Testis (tissue), 3 donors: ENCODE results near the gene MAZ. TPM values are rescaled to one million over a fixed set of nuclear protein-coding genes. Genes with fewer than 3 reads are reported as not detected.

Experiments
- DNase-seq: peaks from one replicate; pipeline ENCODE4 v3.0.0-alpha.2; 2019
- H3K27ac ChIP-seq, 2 donors: fragments of 200-600 bp; sonication (generic); one replicate each; pipeline ENCODE4 v1.5.1; 2019
- H3K27me3 ChIP-seq: fragments of 200-600 bp; sonication (generic); one replicate; pipeline ENCODE4 v1.5.1; 2019
- H3K36me3 ChIP-seq: fragments of 200-600 bp; sonication (generic); one replicate; pipeline ENCODE4 v1.5.1; 2017; ENCODE audit warnings: low read depth; ENCODE audit errors: missing control alignments
- H3K4me1 ChIP-seq: fragments of 200-600 bp; sonication (generic); one replicate; pipeline ENCODE4 v1.5.1; 2019
- H3K4me3 ChIP-seq, 2 donors: fragments of 200-600 bp; sonication (generic); one replicate each; pipeline ENCODE4 v1.5.1; 2017 to 2019
- H3K9me3 ChIP-seq: fragments of 200-600 bp; sonication (generic); one replicate; pipeline ENCODE4 v1.5.1; 2017
- POLR2A ChIP-seq: fragments of 450-650 bp; IDR thresholded peaks from one replicate; pipeline ENCODE4 v1.6.1; 2017; ENCODE audit warnings: antibody characterized with exemption, mild to moderate bottlenecking, moderate library complexity
- WGBS, 2 donors: methylation state at CpG; one replicate each; pipeline ENCODE4 v1.1.5; 2018; 5-methylcytosine and 5-hydroxymethylcytosine counted together
- intact Hi-C: fragments of 100-400 bp; cut with DNase I; formaldehyde crosslinking; loops from one replicate; pipeline ENCODE4 v1.15.1; 2023; ENCODE audit warnings: low total_unique reads
- polyA plus RNA-seq: library from polyadenylated mRNA; stranded (reverse); fragments of 350-450 nt; fragmentation: Illumina TruSeq; extraction: RNeasy Lipid Tissue Mini Kit (QIAGEN cat#74804); gene quantifications from one replicate; pipeline ENCODE4 v1.2.3, GENCODE V29; 2014; ENCODE audit warnings: low read depth, low replicate concordance; ENCODE audit not compliant: insufficient read depth
- small RNA-seq, 2 donors: library from RNA; depleted of rRNA; stranded (forward); fragments of <200 nt; gene quantifications; one replicate each; pipeline ENCODE3, GENCODE V24; 2016
- total RNA-seq, 2 donors: library from RNA; depleted of rRNA; stranded (reverse); fragments of >200 nt; gene quantifications; one replicate each; pipeline ENCODE4 v1.2.3, GENCODE V29; 2016
- TF ChIP-seq, protein P1 (sequence below), 3 experiments: fragments of 450-650 bp in 2 of 3; fragments of 200-600 bp in 1 of 3; sonication (generic) in 1 of 3; IDR thresholded peaks; one replicate each; pipeline ENCODE4 v1.5.1; 2016 to 2019; ENCODE audit warnings: antibody characterized with exemption in 3 of 3, mild to moderate bottlenecking in 2 of 3, moderate library complexity in 1 of 3

The MAZ gene
- total and polyA plus RNA-seq, 3 donors from 2014 or later = 173 to 217 (median 186) TPM

DNA sequence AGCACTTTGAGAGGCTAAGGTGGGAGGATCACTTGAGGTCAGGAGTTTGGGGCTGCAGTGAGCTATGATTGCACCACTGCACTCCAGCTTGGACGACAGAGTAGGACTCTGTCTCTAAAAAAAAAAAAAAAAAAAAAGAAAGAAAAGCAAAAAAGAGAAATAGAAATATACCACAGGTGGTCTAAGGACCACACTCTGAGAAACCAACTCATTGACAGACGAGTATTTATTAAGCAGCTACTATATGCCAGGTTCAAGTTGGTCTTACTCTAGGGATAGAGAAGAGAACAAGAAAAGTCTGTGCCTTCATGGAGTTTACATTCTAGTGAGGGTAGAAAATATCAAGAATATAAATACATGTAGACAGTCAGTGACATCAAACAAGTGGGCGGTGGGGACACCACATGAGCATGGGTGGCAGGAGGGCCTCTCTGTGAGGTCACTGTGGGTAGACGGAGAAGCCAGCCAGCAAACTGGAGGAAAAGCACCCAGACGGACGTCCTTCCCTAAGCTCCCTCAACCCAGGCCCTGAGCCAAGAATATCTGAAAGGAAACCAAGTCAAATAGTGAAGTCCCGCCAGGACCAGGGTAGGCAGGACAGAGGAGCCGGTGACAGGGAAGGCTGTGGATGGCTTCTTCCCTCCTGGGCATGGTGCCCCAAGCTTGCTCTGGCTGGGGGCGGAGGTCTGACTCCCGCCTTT is 52.0 kb downstream of the MAZ start:
- Histone ChIP-seq H3K27me3 (no peaks in the 10 kb centered on the region), H3K4me3 (no peak overlapping the region), H3K4me1 (peaks cover 9% of the 10 kb centered on the region), H3K9me3 (no peaks in the 10 kb centered on the region), H3K36me3 (no peaks in the 10 kb centered on the region), H3K27ac (no peak overlapping the region)
- TF ChIP-seq, protein P1, sequence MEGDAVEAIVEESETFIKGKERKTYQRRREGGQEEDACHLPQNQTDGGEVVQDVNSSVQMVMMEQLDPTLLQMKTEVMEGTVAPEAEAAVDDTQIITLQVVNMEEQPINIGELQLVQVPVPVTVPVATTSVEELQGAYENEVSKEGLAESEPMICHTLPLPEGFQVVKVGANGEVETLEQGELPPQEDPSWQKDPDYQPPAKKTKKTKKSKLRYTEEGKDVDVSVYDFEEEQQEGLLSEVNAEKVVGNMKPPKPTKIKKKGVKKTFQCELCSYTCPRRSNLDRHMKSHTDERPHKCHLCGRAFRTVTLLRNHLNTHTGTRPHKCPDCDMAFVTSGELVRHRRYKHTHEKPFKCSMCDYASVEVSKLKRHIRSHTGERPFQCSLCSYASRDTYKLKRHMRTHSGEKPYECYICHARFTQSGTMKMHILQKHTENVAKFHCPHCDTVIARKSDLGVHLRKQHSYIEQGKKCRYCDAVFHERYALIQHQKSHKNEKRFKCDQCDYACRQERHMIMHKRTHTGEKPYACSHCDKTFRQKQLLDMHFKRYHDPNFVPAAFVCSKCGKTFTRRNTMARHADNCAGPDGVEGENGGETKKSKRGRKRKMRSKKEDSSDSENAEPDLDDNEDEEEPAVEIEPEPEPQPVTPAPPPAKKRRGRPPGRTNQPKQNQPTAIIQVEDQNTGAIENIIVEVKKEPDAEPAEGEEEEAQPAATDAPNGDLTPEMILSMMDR (IDR thresholded peaks at IDR 0.05) = no peak
- TF ChIP-seq POLR2A = no peak
- 72 to 75% methylated on average over 10 of the region's 10 CpGs for WGBS, 2 donors
- DNase-seq = no peak
- intact Hi-C loops = no loop called here

DNA sequence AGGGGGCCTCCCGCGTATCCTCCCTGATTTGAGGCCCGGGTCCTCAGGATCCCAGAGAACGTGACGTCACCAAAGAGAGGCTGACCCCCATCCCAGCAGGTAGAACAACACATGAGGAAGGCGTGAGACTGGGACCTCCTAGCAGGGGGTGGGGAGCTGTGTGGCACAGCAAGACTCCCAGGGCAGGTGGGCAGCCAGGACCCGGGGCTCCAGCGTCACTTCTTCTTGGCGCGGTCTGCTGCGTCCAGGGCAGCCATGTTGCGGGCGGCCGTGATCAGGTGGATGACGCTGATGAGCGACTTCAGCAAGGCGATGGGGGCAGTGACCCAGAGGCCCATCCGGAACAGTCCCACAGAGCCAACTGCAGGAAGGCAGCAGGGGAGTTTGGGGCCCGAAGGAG is 52.6 kb downstream of the MAZ start:
- no peak overlapping the region for H3K4me3 ChIP-seq
- no peak for DNase-seq
- no peak for TF ChIP-seq POLR2A
- H3K27ac ChIP-seq = no peak overlapping the region
- H3K27me3 ChIP-seq = no peaks in the 10 kb centered on the region
- WGBS, 2 donors = 60 to 95% methylated on average over 1 to 18 of the region's 19 CpGs
- H3K36me3 ChIP-seq = no peaks in the 10 kb centered on the region
- H3K9me3 ChIP-seq = no peaks in the 10 kb centered on the region
- intact Hi-C loops = no loop called here
- H3K4me1 ChIP-seq = peaks cover 12% of the 10 kb centered on the region

DNA sequence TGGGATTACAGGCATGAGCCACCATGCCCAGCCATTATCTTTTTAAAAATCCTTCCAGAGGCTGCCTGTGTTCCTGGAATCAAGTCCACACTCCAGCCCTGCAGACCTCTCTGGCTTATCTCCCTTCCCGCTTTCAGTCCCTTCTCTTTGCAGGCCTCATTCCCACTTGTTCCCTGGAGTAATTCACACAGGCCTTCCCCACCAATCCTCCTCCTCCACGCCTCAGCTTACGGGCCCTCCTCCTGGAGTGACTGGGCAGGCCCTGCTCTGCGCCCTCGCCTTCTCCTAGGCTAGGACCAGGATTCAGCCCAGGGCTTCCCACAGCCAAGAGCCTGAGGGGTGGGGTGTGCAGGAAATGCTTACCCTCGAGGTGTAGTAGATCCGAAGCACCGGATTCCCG is 53.9 kb downstream of the MAZ start:
- Histone ChIP-seq H3K4me3 (no peak overlapping the region), H3K36me3 (no peaks in the 10 kb centered on the region), H3K27me3 (no peaks in the 10 kb centered on the region), H3K9me3 (no peaks in the 10 kb centered on the region), H3K4me1 (peaks cover 12% of the 10 kb centered on the region), H3K27ac (no peak overlapping the region)
- intact Hi-C loops = no loop called here
- TF ChIP-seq, protein P1 (IDR thresholded peaks at IDR 0.05) = no peak
- no peak for TF ChIP-seq POLR2A
- no peak for DNase-seq
- 82% methylated on average over 9 of the region's 9 CpGs for WGBS, 2 donors

Small RNA genes lying within 50 kb of the gene (small RNA-seq; reads per million reads assigned to genes)
- gene AC009133.6 = 0 reads per million in 2 donors
- gene AC120114.4 = 0 reads per million in 2 donors

Other genes starting within 250 kb of the MAZ start
- gene SPN, start 143.3 kb upstream of the MAZ start, total RNA-seq = under 1 TPM in 1 of 2 donors, not detected in 1; 0.74 TPM
- gene SPN, start 143.3 kb upstream of the MAZ start, polyA plus RNA-seq = 3.2 TPM
- 1 to 10 TPM; 4.3 to 7.6 TPM for gene QPRT, start 127.3 kb upstream of the MAZ start, total RNA-seq
- 13.6 TPM for gene QPRT, start 127.3 kb upstream of the MAZ start, polyA plus RNA-seq
- under 1 TPM; 0.31 to 0.79 TPM for gene C16orf54, start 60.5 kb upstream of the MAZ start, total RNA-seq
- gene C16orf54, start 60.5 kb upstream of the MAZ start, polyA plus RNA-seq = 1.1 TPM
- gene ZG16, start 28.3 kb upstream of the MAZ start, total RNA-seq = under 1 TPM in 1 of 2 donors, not detected in 1; 0.12 TPM
- not detected for gene ZG16, start 28.3 kb upstream of the MAZ start, polyA plus RNA-seq
- gene KIF22, start 15.8 kb upstream of the MAZ start, total RNA-seq = 10 to 100 TPM; 79.8 to 85.1 TPM
- 69.6 TPM for gene KIF22, start 15.8 kb upstream of the MAZ start, polyA plus RNA-seq
- 10 to 100 TPM; 13.3 to 18.0 TPM for gene PRRT2, start 5.7 kb downstream of the MAZ start, total RNA-seq
- 8.0 TPM for gene PRRT2, start 5.7 kb downstream of the MAZ start, polyA plus RNA-seq
- 10 to 100 TPM; 53.0 to 68.4 TPM for gene PAGR1, start 9.6 kb downstream of the MAZ start, total RNA-seq
- 36.1 TPM for gene PAGR1, start 9.6 kb downstream of the MAZ start, polyA plus RNA-seq
- gene MVP, start 13.9 kb downstream of the MAZ start, total RNA-seq = 100 to 1,000 TPM; 147 to 224 TPM
- 119 TPM for gene MVP, start 13.9 kb downstream of the MAZ start, polyA plus RNA-seq
- 100 to 1,000 TPM in 1 of 2 donors, 10 to 100 TPM in 1; 90.3 to 100 TPM for gene CDIPT, start 56.7 kb downstream of the MAZ start, total RNA-seq
- 68.7 TPM for gene CDIPT, start 56.7 kb downstream of the MAZ start, polyA plus RNA-seq
- gene SEZ6L2, start 93.0 kb downstream of the MAZ start, total RNA-seq = 10 to 100 TPM; 43.7 to 57.5 TPM
- gene SEZ6L2, start 93.0 kb downstream of the MAZ start, polyA plus RNA-seq = 40.9 TPM
- 10 to 100 TPM in 1 of 2 donors, 1 to 10 TPM in 1; 6.2 to 13.7 TPM for gene ASPHD1, start 94.0 kb downstream of the MAZ start, total RNA-seq
- gene ASPHD1, start 94.0 kb downstream of the MAZ start, polyA plus RNA-seq = 11.1 TPM
- 100 to 1,000 TPM; 202 to 241 TPM for gene KCTD13, start 119.7 kb downstream of the MAZ start, total RNA-seq
- 126 TPM for gene KCTD13, start 119.7 kb downstream of the MAZ start, polyA plus RNA-seq
- gene TMEM219, start 155.6 kb downstream of the MAZ start, total RNA-seq = 100 to 1,000 TPM; 160 to 203 TPM
- 280 TPM for gene TMEM219, start 155.6 kb downstream of the MAZ start, polyA plus RNA-seq
- 100 to 1,000 TPM; 126 to 140 TPM for gene TAOK2, start 167.3 kb downstream of the MAZ start, total RNA-seq
- 66.5 TPM for gene TAOK2, start 167.3 kb downstream of the MAZ start, polyA plus RNA-seq
- gene HIRIP3, start 189.1 kb downstream of the MAZ start, total RNA-seq = 10 to 100 TPM; 32.1 to 40.2 TPM
- 57.3 TPM for gene HIRIP3, start 189.1 kb downstream of the MAZ start, polyA plus RNA-seq
- 10 to 100 TPM; 64.0 to 72.3 TPM for gene INO80E, start 189.7 kb downstream of the MAZ start, total RNA-seq
- 98.1 TPM for gene INO80E, start 189.7 kb downstream of the MAZ start, polyA plus RNA-seq
- gene DOC2A, start 204.5 kb downstream of the MAZ start, total RNA-seq = 10 to 100 TPM; 28.3 to 45.3 TPM
- 75.1 TPM for gene DOC2A, start 204.5 kb downstream of the MAZ start, polyA plus RNA-seq
- gene C16orf92, start 216.7 kb downstream of the MAZ start, total RNA-seq = 10 to 100 TPM; 12.4 to 91.3 TPM
- 20.3 TPM for gene C16orf92, start 216.7 kb downstream of the MAZ start, polyA plus RNA-seq
- 10 to 100 TPM; 51.8 to 82.7 TPM for gene TLCD3B, start 224.7 kb downstream of the MAZ start, total RNA-seq
- 194 TPM for gene TLCD3B, start 224.7 kb downstream of the MAZ start, polyA plus RNA-seq